GM12873 (cell line): ENCODE results near the gene KAZALD1.

Experiments
- TF ChIP-seq, protein P1 (sequence below): IDR thresholded peaks from 2 replicates; pipeline ENCODE4 v1.5.1; 2012; ENCODE audit warnings: low read depth, mild to moderate bottlenecking, moderate library complexity, low read length, control low read depth; ENCODE audit not compliant: insufficient read depth; ENCODE audit errors: missing control alignments

The KAZALD1 gene

DNA sequence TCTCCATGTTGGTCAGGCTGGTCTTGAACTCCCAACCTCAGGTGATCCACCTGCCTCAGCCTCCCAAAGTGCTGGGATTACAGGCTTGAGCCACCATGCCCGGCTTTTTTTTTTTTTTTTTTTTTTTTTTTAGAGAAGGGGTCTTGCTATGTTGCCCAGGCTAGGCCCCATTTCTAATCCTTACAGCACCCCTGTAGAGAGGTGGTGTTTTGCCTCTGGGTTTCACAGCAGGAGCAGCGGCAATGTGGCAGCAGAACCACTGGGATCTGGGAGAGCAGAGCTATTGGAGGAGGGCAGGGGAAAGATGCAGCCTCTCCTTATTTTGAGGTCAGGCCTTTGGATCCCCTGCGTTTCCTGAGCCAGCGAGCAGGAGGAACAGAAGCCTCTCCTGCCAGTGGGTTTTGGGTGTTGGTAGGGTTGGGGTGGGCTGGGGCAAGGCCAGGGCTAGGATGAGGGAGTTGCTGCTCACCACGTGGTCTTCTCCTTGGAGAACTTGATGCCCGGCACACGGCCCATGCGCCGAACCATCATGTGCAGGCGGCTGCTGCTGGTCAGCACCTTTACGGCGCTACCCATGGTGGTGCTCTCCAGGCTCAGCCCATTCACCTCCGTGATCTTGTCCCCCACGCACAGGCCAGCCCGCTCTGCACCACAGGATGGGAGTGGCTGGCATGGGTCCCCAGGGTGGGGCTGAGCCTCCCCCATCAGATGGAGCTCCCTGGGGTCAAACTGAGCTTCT lies 38.7 kb upstream of the KAZALD1 start:
- TF ChIP-seq, protein P1, sequence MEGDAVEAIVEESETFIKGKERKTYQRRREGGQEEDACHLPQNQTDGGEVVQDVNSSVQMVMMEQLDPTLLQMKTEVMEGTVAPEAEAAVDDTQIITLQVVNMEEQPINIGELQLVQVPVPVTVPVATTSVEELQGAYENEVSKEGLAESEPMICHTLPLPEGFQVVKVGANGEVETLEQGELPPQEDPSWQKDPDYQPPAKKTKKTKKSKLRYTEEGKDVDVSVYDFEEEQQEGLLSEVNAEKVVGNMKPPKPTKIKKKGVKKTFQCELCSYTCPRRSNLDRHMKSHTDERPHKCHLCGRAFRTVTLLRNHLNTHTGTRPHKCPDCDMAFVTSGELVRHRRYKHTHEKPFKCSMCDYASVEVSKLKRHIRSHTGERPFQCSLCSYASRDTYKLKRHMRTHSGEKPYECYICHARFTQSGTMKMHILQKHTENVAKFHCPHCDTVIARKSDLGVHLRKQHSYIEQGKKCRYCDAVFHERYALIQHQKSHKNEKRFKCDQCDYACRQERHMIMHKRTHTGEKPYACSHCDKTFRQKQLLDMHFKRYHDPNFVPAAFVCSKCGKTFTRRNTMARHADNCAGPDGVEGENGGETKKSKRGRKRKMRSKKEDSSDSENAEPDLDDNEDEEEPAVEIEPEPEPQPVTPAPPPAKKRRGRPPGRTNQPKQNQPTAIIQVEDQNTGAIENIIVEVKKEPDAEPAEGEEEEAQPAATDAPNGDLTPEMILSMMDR = no peak

DNA sequence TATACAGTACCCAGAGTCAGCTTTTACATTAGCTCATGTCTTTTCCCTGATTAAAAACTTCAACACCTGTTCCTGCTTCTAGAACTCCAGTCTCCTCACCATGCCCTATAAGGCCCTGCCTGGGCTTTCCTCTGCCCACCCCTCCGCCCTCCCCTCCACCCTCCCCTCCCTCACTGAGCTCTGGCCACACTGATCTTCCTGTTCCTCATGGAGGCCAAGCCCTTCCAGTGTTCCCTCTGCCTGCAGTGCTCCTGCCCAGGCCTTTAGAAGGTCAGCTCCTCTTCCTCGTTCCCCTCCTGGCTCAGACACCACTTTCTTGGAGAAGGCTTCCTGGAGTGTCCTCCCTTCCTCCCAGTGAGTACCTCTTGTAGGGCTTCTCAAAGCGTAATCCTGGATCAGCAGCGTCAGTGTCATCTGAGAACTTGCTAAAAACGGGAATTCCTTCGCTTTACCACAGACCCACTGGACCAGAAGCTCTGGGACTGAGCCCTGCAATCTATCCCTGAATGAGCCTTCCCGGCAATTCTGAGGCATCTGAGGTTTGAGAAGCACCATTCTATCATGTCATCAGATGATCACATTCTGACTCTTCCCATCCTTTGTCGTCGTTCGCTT lies 34.6 kb upstream of the KAZALD1 start:
- TF ChIP-seq, protein P1 = no peak

DNA sequence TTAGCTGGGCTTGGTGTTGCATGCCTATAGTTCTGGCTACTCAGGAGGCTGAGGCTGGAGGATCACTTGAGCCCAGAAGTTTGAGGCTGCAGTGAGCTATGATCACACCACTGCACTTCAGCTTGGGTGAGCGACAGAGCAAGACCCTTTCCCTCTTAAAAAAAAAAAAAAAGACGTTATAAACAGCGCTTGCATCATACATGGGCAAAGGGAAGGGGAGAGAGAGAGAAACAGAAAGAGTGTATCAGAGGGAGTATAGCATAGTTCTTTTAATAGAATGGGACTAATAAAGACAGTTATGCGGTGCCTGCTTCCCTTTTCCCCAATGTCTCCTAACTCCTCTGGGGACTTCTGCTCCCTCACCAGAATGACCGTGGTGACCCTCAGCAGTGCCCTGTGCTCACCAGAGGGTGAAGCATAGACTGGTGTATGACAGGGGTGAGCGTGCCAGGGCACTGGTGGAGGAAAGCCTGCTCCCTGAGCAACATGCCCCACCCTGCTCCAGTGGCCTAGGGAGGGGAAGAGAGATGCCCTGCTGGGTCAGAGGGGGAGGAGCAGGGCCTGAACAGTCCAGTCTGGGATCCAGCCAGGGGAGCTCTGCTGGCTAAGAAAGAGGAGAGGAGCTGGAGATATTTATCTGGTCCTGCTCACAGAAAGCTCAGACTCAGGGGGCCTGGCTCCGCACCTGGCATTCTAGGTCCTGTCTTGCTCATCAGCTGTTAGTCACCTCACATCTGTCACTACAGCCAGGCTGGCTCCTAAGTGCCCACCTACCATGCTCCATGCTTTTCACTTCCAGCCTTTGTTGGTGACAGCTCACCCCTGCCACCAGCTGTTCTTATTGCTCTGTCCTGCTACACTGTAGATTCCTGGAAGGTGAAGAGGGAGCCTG lies 33.1 kb upstream of the KAZALD1 start:
- TF ChIP-seq, protein P1 = no peak

DNA sequence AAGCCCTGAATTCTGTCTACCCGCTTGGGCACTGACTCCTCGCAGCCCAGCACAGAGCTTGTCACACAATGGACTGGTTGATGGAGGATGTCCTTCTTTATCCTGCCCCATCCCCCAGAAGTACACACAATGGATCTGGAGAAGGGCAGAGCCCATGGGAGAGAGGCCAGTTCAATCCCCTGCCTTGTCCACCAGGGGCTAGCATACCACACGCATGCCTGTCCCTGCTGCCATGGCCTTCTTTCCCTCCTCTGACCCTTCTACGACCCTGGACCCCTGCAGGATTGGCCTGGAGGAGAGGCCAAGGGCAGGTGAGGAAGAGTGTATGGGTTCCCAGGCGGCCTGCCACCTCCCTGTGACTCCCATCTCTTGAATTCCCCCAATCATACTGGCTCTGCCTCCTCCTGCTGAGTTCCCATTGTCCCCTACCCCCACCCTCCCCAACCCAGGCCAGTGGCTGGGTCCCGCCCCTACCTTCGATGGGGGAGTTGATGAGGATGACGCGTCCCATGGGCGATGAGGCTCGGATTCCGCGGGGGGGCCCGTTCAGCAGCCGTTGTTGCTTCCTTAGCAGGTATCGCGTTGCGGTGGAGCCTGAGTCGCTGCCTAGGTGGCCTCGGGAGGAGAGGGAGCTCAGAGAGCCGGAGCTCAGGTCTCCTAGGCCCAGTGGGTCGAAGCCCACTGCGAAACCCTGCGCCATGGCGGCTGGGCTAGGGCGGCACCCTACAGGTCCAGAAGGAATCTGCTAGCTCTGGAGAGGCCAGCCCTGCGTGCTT lies 32.1 kb upstream of the KAZALD1 start:
- TF ChIP-seq, protein P1 = no peak

DNA sequence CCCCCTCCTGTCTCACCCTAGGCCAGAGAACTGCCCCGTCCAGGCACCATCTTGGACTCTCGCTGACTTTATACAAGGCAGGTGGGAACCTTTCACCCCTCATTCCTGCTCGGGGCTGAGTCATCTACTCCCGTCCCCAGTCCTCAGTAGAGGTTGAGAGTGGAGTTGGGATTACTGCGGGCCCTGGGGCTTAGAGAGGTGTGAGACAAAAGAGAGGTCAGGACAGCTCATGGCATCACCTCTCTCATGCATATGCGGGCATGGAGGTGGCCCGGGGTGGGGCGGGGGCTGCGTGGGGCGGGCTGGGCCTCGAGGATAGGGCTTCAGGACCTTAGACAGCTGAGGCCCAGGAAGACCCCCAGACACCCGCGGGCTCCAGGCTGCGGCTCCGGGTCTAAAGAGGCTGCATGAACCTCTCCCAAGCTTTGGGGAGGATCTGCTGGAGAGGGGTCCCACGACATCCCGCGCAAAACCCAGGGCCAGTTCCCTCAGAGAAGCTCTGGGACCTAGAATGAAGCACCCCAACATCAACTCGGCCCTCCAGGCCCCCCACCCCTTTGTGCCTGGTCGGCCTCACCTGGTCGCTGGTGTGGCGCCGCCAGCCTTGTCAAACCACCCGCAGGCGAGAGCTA lies 31.2 kb upstream of the KAZALD1 start:
- TF ChIP-seq, protein P1 = no peak

DNA sequence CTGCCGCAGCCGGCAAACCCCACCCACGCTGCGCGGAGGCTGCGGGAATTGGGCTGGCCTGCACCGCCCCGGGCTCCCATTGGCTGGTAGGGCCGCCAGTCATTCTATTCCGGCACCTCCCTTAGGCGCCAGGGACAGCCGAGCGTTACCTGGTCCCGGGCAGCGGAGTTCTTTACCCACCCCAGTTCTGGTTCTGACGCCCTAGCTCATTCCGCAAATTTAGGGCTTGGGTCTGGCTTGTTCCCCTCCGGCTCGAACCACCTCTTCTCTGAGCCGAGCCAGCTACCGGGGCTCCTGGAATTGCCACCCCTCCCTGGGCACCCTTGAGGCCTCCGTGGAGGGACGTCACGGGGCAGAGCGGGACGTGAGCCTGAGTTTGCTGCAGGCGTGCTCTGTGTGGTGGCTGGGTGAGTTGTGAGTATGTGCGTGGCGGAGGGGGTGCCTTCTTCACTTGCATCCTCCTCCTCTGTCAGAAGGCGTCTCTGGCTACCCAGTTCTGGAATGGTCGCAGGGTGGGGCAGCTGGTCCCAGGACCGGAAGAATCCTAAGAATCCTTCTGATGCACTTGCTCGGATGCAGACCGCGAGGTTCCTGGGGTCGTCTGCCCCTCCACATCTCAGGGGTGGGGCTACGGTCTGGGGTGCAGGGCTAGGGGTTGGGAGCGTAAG lies 30.5 kb upstream of the KAZALD1 start, which contains the start of the genes PDZD7 and SFXN3:
Gene PDZD7 (minus strand): TSS at position 2 of the 668 bp plus-strand sequence. CDS start 910 bp downstream, outside the sequence.
Gene SFXN3 (plus strand): TSS at position 107 of the 668 bp plus-strand sequence. CDS start 3,461 bp downstream, outside the sequence.
- TF ChIP-seq, protein P1 = no peak
